ENCODE data around the gene B4GALT6.

B4GALT6 gene

DNA sequence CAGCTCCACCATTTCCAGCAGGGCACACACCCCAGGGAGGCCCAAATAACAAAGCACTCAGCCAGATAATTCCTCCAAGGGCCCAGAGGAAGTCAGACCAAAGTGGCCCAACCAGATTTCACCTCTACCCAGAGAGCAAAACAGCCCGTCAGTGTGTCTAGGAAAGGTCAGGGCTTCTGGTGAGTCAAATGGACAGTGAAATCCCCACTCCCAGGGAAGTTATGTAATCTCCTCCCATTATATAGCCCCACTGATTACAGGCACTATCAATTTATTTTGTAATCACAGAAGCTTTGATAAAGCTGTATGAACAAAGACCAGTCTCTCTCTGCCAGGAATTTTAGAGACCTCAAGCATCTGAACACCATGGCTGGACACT is 4.0 kb downstream of the B4GALT6 start:
- Mint-ChIP-seq H3K4me3 (no peak overlapping the region), H3K4me1 (ENCODE audit: low read depth) (peaks cover 7% of the 10 kb centered on the region), H3K9me3 (no peaks in the 10 kb centered on the region), H3K27ac (no peak overlapping the region), H3K27me3 (peaks cover 58% of the 10 kb centered on the region), H3K36me3 (ENCODE audit: low read depth) (no peaks in the 10 kb centered on the region)
- DNase-seq, result no peak

DNA sequence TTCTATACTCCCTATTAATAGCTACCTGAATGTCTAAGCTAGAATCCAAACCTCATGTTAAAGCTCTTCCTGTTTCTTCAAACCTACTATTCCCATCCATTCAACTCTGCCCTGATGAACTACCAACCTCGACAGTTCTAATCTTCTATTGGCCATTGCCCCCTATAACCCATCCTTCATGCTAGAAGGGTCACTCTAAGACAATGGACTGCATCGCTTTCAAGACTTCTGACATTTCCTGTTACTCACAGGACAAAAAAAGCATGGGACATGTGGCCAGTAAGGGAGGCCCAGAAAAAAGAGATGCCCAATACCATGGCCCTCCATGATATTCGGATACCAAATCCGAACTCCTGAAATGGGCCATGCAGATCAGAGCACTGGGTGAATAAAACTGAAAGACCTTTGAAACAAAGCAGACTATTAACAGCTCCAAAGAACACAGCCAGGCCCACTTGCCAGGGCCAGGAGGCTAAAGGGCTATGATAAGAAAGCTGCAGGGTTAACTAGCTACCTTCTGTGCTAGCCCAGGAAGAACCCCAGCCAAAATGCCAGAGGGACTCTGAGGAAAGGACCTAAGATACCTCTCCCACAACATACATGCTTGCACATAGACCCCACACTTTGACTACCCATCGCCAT is 4.5 kb downstream of the B4GALT6 start:
- peaks cover 58% of the 10 kb centered on the region for H3K27me3 Mint-ChIP-seq
- DNase-seq, result no peak
- H3K27ac Mint-ChIP-seq, result no peak overlapping the region
- H3K4me3 Mint-ChIP-seq, result no peak overlapping the region
- H3K36me3 Mint-ChIP-seq (ENCODE audit: low read depth), result no peaks in the 10 kb centered on the region
- H3K4me1 Mint-ChIP-seq (ENCODE audit: low read depth), result peaks cover 7% of the 10 kb centered on the region
- no peaks in the 10 kb centered on the region for H3K9me3 Mint-ChIP-seq

DNA sequence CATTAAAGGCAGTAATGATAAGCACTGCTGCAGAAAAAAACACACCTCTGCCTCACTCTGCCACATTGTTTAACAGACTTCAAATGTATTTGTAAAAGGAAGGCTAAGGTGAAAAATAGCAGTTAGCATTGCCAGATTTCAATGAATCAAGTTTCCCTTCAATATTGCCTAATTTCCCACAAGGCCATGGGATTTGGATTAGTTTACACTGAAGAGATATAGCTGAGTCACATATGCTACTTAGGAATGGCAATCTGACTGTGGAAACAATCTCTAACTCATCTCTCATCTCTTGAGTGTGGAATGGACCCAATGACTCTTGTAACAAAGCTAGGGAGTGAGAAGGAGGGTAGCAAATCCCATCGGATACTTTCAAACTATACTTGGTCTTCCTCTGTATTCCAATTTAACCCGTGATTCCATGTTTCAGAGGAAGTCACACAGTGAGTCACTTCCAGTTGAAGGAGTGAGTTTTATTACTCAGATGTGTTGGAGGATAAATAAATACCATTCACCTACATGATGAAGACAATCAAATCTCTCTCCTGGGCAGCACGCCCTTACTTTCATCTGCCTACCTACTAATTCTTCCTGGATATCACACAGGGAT is 5.1 kb downstream of the B4GALT6 start:
- Mint-ChIP-seq H3K27ac (no peak overlapping the region), H3K9me3 (no peaks in the 10 kb centered on the region), H3K27me3 (peaks cover 54% of the 10 kb centered on the region), H3K4me1 (ENCODE audit: low read depth) (peaks cover 6% of the 10 kb centered on the region), H3K36me3 (ENCODE audit: low read depth) (no peaks in the 10 kb centered on the region), H3K4me3 (no peak overlapping the region)
- DNase-seq, result no peak

DNA sequence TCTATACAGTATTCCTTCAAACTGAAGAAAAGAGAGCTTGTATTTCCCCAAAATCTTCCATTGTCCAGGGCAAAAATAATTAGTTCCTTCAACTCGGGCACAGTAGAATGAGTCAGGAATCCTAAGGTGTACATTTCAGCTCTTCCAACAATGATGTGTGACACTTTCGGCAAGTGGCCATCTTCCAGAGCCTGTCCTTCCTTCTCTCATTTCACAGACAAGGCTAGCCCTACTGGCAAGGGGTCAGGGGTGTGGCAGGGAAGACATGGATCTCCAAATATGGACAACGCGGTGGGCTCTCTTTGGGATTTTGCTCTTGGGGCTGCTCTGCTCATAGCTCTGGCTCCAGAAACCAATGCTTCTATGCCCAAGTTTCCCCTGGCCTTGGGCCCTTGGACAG is 6.0 kb downstream of the B4GALT6 start:
- H3K27ac Mint-ChIP-seq, result no peak overlapping the region
- no peaks in the 10 kb centered on the region for H3K4me1 Mint-ChIP-seq (ENCODE audit: low read depth)
- DNase-seq, result no peak
- no peak overlapping the region for H3K4me3 Mint-ChIP-seq
- peaks cover 46% of the 10 kb centered on the region for H3K27me3 Mint-ChIP-seq
- no peaks in the 10 kb centered on the region for H3K36me3 Mint-ChIP-seq (ENCODE audit: low read depth)
- no peaks in the 10 kb centered on the region for H3K9me3 Mint-ChIP-seq

DNA sequence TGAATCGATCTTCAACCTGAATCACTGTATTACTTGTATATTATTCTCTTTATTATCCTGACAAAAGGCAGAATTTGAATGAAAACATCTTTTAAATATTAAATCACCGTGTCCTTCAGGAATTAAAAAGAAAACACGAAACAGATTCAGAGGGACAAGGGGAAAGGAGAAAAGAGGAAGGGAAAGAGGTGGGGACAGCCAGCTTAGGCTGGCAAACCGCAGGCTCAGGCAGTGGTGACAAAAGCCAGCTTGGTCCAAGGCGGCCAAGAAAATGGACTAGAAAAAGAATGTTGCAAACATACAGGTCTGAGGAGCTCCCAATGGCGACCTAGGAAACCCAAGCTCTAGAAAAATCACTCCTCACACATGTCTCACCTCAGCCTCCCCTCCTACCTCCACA is 6.8 kb downstream of the B4GALT6 start:
- H3K27me3 Mint-ChIP-seq, result peaks cover 38% of the 10 kb centered on the region
- no peak overlapping the region for H3K27ac Mint-ChIP-seq
- H3K9me3 Mint-ChIP-seq, result no peaks in the 10 kb centered on the region
- DNase-seq, result no peak
- H3K36me3 Mint-ChIP-seq (ENCODE audit: low read depth), result no peaks in the 10 kb centered on the region
- H3K4me1 Mint-ChIP-seq (ENCODE audit: low read depth), result no peaks in the 10 kb centered on the region
- no peak overlapping the region for H3K4me3 Mint-ChIP-seq

DNA sequence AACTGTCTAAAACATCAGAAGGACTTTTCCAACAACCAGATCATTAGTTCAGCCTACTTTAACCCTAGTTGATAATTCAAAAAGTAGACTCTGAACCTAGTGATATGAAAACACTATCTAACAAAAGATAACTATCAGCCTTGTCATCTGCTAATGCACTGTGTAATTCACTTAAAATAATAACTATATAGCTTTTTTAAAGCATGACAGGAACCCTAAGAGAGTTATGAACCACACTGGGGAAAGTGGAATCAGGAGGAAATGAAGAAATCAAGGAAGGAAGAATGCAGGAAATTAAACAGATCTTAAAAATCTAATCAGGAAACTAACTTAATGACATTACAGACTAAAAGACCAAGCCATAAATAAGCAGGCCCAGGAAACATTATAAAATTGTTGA is 9.0 kb downstream of the B4GALT6 start:
- Mint-ChIP-seq H3K36me3 (ENCODE audit: low read depth) (no peaks in the 10 kb centered on the region), H3K4me3 (no peak overlapping the region), H3K27ac (no peak overlapping the region), H3K27me3 (peaks cover 27% of the 10 kb centered on the region), H3K4me1 (ENCODE audit: low read depth) (no peaks in the 10 kb centered on the region), H3K9me3 (no peaks in the 10 kb centered on the region)
- no peak for DNase-seq

DNA sequence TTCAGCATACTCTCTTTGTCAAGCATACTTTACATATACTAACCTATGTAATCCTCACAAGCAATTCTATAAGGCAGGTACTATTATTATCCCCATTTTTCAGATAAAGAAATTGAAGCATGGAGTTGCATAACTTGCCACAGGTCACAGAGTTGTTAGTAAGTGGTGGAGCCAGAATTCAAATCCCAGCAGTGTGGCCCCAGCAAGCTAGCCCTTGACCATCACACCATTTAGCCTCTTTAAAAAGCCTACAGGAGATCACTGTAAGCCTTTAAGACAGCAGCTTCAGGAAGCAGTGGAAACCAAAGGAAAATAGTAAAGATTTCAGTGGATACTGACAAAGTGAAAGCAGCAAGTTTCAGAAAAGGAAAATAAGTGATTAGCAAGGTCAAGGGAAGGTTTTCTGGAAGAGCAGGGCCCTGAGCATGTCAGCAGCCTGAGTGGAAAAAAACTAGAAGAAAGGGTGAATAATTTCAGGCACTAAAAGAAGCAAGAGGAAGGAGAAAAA is 11.7 kb downstream of the B4GALT6 start:
- DNase-seq, result no peak
- Mint-ChIP-seq H3K9me3 (no peaks in the 10 kb centered on the region), H3K27me3 (peaks cover 12% of the 10 kb centered on the region), H3K27ac (no peak overlapping the region), H3K36me3 (ENCODE audit: low read depth) (no peaks in the 10 kb centered on the region), H3K4me3 (no peak overlapping the region), H3K4me1 (ENCODE audit: low read depth) (no peaks in the 10 kb centered on the region)

DNA sequence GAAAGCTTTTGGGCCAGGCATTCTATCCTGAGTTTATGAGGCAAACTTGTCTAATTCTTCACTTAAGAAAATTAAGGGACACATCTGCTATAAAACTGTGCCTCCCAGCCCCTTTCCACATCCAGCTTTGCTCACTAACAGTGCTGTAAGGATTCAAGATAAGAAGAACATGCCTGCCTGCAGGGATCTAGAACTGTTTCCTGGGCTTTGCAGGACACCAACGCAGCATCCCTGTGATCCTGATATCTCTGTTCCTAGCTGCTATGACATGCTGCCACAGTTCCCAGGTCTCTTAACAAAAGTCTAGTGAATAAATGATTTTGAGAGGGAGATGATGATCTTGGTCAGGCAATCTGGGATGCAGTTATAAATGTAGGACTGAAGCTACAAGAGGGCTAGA is 12.4 kb downstream of the B4GALT6 start:
- Mint-ChIP-seq H3K27ac (no peak overlapping the region), H3K4me1 (ENCODE audit: low read depth) (no peaks in the 10 kb centered on the region), H3K27me3 (peaks cover 16% of the 10 kb centered on the region), H3K4me3 (no peak overlapping the region), H3K9me3 (no peaks in the 10 kb centered on the region), H3K36me3 (ENCODE audit: low read depth) (no peaks in the 10 kb centered on the region)
- DNase-seq, result no peak

DNA sequence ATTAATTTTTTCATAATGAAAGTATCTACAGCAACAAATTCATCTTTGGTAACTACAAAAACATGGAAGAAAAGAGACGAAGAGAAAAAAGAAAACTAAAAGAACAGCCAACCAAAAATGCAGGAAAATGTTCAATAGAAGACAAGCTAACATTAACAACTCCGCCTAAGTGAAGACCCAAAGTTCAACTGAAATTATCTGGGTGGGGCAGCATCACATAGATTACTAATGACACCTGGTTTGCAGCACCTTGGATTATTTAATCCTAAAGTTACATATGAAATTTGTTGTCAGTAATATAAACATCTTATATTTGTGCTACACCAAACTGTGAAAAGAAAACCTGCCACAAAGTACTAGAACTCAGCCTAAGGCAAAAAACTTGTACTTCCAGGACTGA is 14.8 kb downstream of the B4GALT6 start:
- H3K4me3 Mint-ChIP-seq, result no peak overlapping the region
- no peak for DNase-seq
- H3K4me1 Mint-ChIP-seq (ENCODE audit: low read depth), result no peaks in the 10 kb centered on the region
- H3K9me3 Mint-ChIP-seq, result no peaks in the 10 kb centered on the region
- no peak overlapping the region for H3K27ac Mint-ChIP-seq
- H3K27me3 Mint-ChIP-seq, result peaks cover 14% of the 10 kb centered on the region
- H3K36me3 Mint-ChIP-seq (ENCODE audit: low read depth), result no peaks in the 10 kb centered on the region

DNA sequence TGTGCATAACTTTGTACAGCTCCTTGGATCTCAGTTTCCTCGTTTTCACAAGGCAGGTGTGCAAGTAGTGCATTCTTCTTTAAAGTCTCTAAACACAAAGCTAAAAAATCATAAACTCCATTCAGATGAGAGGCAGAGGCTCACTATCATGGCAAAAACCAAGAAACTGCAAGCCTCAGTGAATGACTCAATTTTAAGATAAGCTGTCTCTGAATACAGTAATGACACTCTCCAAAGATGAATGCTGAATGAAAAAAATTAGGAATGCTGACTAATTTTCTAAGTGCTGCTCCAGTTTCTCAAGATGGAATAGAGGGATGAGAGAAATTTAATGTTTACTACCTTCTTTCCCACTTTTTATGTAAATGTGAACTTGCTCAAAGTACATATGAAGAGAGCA is 17.2 kb downstream of the B4GALT6 start:
- DNase-seq, result no peak
- Mint-ChIP-seq H3K9me3 (no peaks in the 10 kb centered on the region), H3K4me1 (ENCODE audit: low read depth) (no peaks in the 10 kb centered on the region), H3K36me3 (ENCODE audit: low read depth) (no peaks in the 10 kb centered on the region), H3K27me3 (peaks cover 20% of the 10 kb centered on the region), H3K27ac (no peak overlapping the region), H3K4me3 (no peak overlapping the region)

DNA sequence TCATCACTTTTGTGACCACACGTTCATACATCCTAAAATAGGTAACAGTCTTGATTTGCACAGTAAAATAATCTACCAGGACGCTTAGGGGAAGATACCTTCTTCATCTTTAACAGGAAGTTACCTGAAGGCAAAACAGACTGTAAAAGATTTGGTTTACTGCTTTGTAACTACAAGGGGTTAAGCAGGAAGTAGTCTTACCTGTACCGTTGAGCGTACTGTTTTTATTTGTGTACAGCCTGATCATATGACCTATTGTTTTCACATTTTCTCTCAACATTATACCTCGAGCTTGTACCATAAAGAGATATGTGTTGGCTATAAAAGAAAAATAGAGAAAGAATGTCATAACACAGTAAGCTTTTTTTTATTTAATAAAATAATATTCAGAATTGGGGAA is 18.3 kb downstream of the B4GALT6 start:
- H3K27ac Mint-ChIP-seq, result no peak overlapping the region
- H3K27me3 Mint-ChIP-seq, result peaks cover 16% of the 10 kb centered on the region
- H3K4me3 Mint-ChIP-seq, result no peak overlapping the region
- H3K4me1 Mint-ChIP-seq (ENCODE audit: low read depth), result no peaks in the 10 kb centered on the region
- no peaks in the 10 kb centered on the region for H3K36me3 Mint-ChIP-seq (ENCODE audit: low read depth)
- no peaks in the 10 kb centered on the region for H3K9me3 Mint-ChIP-seq
- no peak for DNase-seq

DNA sequence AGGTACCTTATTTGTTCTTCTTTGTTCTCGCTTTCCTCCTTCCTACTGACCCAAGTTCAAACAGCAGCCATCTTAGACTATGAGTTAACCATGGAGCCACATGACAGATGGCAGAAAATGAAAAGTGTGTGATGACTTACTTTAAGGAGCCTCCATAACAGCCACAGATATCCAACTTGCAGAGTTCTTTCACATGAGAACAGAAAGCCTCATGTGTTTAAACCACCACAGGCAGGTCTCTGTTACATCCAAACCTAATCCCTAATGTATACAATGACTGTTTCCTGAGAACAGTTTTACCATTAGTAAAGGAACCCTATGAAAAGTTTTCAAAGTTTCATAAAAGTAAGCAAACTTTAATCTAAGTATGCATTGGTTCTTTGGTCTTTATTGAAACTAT is 20.3 kb downstream of the B4GALT6 start:
- Mint-ChIP-seq H3K4me3 (no peak overlapping the region), H3K27ac (no peak overlapping the region), H3K9me3 (no peaks in the 10 kb centered on the region), H3K4me1 (ENCODE audit: low read depth) (peaks cover 6% of the 10 kb centered on the region), H3K27me3 (peaks cover 12% of the 10 kb centered on the region), H3K36me3 (ENCODE audit: low read depth) (no peaks in the 10 kb centered on the region)
- no peak for DNase-seq

DNA sequence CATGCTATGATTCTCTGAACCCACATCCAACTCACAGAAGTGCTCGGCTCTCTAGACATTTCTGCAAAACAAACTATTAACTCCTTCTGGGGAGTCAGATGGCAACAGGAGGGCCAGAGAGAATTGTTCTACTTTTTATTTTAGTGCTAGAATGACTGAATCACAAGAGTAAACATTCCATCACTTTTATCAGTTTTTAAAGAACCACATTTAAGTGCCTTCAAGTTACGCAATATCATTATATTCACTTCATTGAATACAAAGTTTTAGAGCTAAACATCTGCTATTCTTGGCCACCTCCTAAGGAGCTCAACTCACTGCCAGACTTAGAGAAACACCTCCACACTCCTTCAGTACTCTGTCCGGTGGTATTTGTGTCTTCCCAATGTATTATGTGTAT is 22.4 kb downstream of the B4GALT6 start:
- DNase-seq, result no peak
- Mint-ChIP-seq H3K27ac (no peak overlapping the region), H3K27me3 (peaks cover 8% of the 10 kb centered on the region), H3K9me3 (no peaks in the 10 kb centered on the region), H3K36me3 (ENCODE audit: low read depth) (no peaks in the 10 kb centered on the region), H3K4me3 (no peak overlapping the region), H3K4me1 (ENCODE audit: low read depth) (peaks cover 22% of the 10 kb centered on the region)

DNA sequence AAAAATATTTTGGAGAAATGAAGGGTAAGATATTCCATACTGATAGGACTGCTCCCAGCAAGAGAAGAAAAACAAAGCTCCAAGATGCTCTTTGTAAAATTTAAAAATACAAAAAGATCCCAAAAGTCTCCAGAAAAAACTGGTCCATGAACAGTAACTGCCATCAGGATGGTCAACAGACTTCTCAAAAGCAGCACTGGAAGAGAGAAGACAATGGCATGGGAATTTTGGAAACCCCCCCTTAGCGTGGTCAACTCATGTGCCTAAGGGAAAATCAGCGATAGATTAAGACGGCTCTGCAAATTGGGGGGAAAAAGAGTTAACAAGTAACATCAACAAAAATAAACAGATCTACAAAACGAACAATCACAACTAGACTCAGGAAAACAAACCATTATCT is 23.6 kb downstream of the B4GALT6 start:
- H3K27ac Mint-ChIP-seq, result no peak overlapping the region
- peaks cover 22% of the 10 kb centered on the region for H3K4me1 Mint-ChIP-seq (ENCODE audit: low read depth)
- H3K4me3 Mint-ChIP-seq, result no peak overlapping the region
- no peaks in the 10 kb centered on the region for H3K36me3 Mint-ChIP-seq (ENCODE audit: low read depth)
- DNase-seq, result no peak
- peaks cover 8% of the 10 kb centered on the region for H3K27me3 Mint-ChIP-seq
- no peaks in the 10 kb centered on the region for H3K9me3 Mint-ChIP-seq

DNA sequence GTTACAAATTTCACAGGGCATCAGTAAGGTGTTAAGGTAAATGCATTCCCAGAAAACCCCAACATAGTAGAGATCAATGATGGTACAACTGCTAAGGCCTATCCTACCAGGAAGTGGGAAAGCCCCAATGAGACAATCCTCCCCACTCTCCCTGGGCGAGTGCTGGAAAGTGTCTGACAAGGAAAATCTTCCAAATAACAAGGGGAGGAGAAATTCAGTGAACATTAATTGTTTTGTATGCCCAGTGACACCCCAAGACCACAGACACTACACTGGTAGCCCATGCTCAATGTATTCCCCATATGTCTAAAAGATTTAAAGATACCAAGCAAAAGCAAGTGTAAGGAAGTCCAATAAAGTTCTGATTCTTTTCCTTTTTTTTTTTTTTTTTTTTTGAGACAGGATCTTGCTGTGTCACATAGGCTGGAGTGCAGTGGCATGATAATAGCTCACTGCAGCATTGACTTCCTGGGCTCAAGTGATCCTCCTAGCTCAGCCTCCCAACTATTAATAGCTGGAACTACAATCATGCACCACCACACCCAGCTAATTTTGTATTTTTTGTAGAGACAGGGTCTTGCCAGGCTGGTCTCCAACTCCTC is 24.7 kb downstream of the B4GALT6 start:
- peaks cover 22% of the 10 kb centered on the region for H3K4me1 Mint-ChIP-seq (ENCODE audit: low read depth)
- no peaks in the 10 kb centered on the region for H3K36me3 Mint-ChIP-seq (ENCODE audit: low read depth)
- no peaks in the 10 kb centered on the region for H3K9me3 Mint-ChIP-seq
- no peak for DNase-seq
- no peak overlapping the region for H3K4me3 Mint-ChIP-seq
- peak overlapping the region; percentile 84 for H3K27ac Mint-ChIP-seq
- peaks cover 17% of the 10 kb centered on the region for H3K27me3 Mint-ChIP-seq

All from activated T-cell treated with anti-CD3 and anti-CD28 coated beads, Interleukin-2, amount 50 U/mL, for 24 hours (primary cell).